Stimulated activated naive B cell treated with anti-CD40 and anti-IgM and Interleukin-4, amounts not matched to agents 10 μg/mL and 1 μg/mL and 100 μg/mL, for 72 hours (primary cell): ENCODE results near the gene DBNDD1.

ENCODE experiments used
- ATAC-seq, 2 donors: fragments of 150-1000 bp; cut with Tn5 transposase; replicated peaks; 2 replicates each; pipeline ENCODE4 v1.10.0; 2021; ENCODE audit warnings: moderate library complexity in 1 of 2
- DNase-seq: peaks from one replicate; pipeline ENCODE4 v3.0.0; 2021
- H3K27ac Mint-ChIP-seq: one replicate; pipeline ENCODE4 v1.8.0; 2022; ENCODE audit warnings: mild to moderate bottlenecking, mixed read lengths
- H3K27me3 Mint-ChIP-seq, 2 donors: one replicate each; pipeline ENCODE4 v1.8.0; 2022; ENCODE audit warnings: mixed read lengths in 2 of 2
- H3K36me3 Mint-ChIP-seq, 2 donors: one replicate each; pipeline ENCODE4 v1.8.0; 2022; ENCODE audit warnings: mixed read lengths in 2 of 2, mild to moderate bottlenecking in 1 of 2
- H3K4me1 Mint-ChIP-seq, 2 donors: one replicate each; pipeline ENCODE4 v1.8.0; 2022; ENCODE audit warnings: mixed read lengths in 2 of 2, mild to moderate bottlenecking in 1 of 2
- H3K4me3 Mint-ChIP-seq, 2 donors: one replicate each; pipeline ENCODE4 v1.8.0; 2022; ENCODE audit warnings: mild to moderate bottlenecking in 2 of 2, mixed read lengths in 2 of 2, moderate library complexity in 1 of 2
- H3K9me3 Mint-ChIP-seq, 2 donors: one replicate each; pipeline ENCODE4 v1.8.0; 2022; ENCODE audit warnings: mixed read lengths in 2 of 2, mild to moderate bottlenecking in 1 of 2

DBNDD1 gene

GRCh38 chr16:90046122-90046970 lies 27.1 kb upstream of the DBNDD1 start:
- H3K4me1 Mint-ChIP-seq, result peaks cover 7 to 10% of the 10 kb centered on the region in 2 donors
- peak overlapping the region; percentile 53 for H3K27ac Mint-ChIP-seq
- H3K27me3 Mint-ChIP-seq, result peaks cover 21 to 39% of the 10 kb centered on the region in 2 donors
- ATAC-seq (peak in 1 of 2 donors; percentile 30), DNase-seq (no peak)
- peaks cover 0 to 16% of the 10 kb centered on the region in 2 donors for H3K36me3 Mint-ChIP-seq
- H3K4me3 Mint-ChIP-seq, result peak overlapping the region; percentile 17 to 50
- no peaks in the 10 kb centered on the region for H3K9me3 Mint-ChIP-seq

- no peak for ATAC-seq
- Mint-ChIP-seq H3K36me3 (peaks cover 2 to 27% of the 10 kb centered on the region in 2 donors), H3K27me3 (peaks cover 21 to 38% of the 10 kb centered on the region in 2 donors), H3K4me3 (no peak overlapping the region), H3K9me3 (no peaks in the 10 kb centered on the region), H3K4me1 (peaks cover 7 to 10% of the 10 kb centered on the region in 2 donors), H3K27ac (no peak overlapping the region)
- no peak for DNase-seq
Measured at GRCh38 chr16:90044111-90044551, 24.9 kb upstream of the DBNDD1 start.

DNA sequence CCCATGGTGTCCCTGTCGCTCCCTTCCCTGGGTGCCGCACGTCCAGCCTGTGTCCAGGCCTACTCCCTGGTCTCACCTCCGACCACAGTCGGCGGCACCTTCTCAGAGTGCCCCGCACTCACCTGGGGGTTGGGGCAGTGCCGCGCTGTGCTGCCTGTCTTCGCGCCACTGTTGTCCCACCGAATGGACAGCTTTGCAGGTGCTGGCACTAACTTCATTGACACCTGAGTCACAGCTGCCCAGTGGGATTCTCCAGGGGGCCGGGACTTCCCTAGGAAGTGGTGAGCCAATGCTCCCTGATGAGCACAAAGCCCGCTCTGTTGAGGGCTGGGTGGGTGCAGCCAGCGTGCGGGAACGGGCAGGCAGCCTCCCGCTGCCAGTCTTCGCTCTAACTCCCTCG lies 24.3 kb upstream of the DBNDD1 start:
- Mint-ChIP-seq H3K4me1 (peaks cover 7 to 10% of the 10 kb centered on the region in 2 donors), H3K4me3 (no peak overlapping the region), H3K36me3 (peaks cover 2 to 33% of the 10 kb centered on the region in 2 donors), H3K9me3 (no peaks in the 10 kb centered on the region), H3K27ac (no peak overlapping the region), H3K27me3 (peaks cover 21 to 32% of the 10 kb centered on the region in 2 donors)
- no peak for DNase-seq
- no peak for ATAC-seq

- Mint-ChIP-seq H3K9me3 (no peaks in the 10 kb centered on the region), H3K4me3 (no peak overlapping the region), H3K27me3 (peaks cover 21 to 27% of the 10 kb centered on the region in 2 donors), H3K27ac (no peak overlapping the region), H3K4me1 (peaks cover 7 to 10% of the 10 kb centered on the region in 2 donors), H3K36me3 (peaks cover 2 to 34% of the 10 kb centered on the region in 2 donors)
- ATAC-seq (no peak), DNase-seq (no peak)
Measured at GRCh38 chr16:90042946-90043514, 23.8 kb upstream of the DBNDD1 start.

GRCh38 chr16:90041896-90042473 lies 22.7 kb upstream of the DBNDD1 start:
- Mint-ChIP-seq H3K4me1 (peaks cover 6 to 9% of the 10 kb centered on the region in 2 donors), H3K27ac (no peak overlapping the region), H3K36me3 (peaks cover 3 to 38% of the 10 kb centered on the region in 2 donors), H3K9me3 (no peaks in the 10 kb centered on the region), H3K4me3 (no peak overlapping the region), H3K27me3 (peaks cover 21 to 26% of the 10 kb centered on the region in 2 donors)
- ATAC-seq (no peak), DNase-seq (no peak)

- Mint-ChIP-seq H3K9me3 (no peaks in the 10 kb centered on the region), H3K27ac (no peak overlapping the region), H3K4me1 (no peaks in the 10 kb centered on the region), H3K36me3 (peaks cover 8 to 49% of the 10 kb centered on the region in 2 donors), H3K4me3 (no peak overlapping the region), H3K27me3 (peaks cover 8 to 10% of the 10 kb centered on the region in 2 donors)
- ATAC-seq (no peak), DNase-seq (no peak)
Measured at GRCh38 chr16:90040152-90041023, 21.1 kb upstream of the DBNDD1 start.

DNA sequence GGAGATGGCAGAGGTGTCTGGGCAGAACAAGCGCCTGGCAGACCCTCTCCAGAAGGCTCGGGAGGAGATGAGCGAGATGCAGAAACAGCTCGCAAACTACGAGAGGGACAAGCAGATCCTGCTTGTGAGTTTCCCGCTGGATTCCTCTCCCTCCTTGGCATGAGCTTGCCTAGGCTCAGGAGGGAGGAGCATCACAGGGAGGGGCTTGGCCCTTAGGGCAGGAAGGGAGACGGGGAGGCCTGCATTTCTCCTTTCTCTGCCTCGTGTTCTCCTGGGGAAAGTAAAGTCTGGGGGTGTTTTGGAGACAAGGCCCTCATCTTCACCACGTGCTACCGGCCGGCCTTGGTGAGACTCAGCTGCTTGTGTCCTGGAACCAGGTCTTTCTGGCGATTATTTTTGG lies 18.0 kb upstream of the DBNDD1 start:
- peaks cover 0 to 3% of the 10 kb centered on the region in 2 donors for H3K9me3 Mint-ChIP-seq
- H3K36me3 Mint-ChIP-seq, result peaks cover 22 to 51% of the 10 kb centered on the region in 2 donors
- H3K27me3 Mint-ChIP-seq, result peaks cover 1 to 2% of the 10 kb centered on the region in 2 donors
- no peak overlapping the region for H3K4me3 Mint-ChIP-seq
- no peak overlapping the region for H3K27ac Mint-ChIP-seq
- H3K4me1 Mint-ChIP-seq, result peaks cover 4% of the 10 kb centered on the region in 2 donors
- DNase-seq, result no peak
- no peak for ATAC-seq

- no peak overlapping the region for H3K27ac Mint-ChIP-seq
- peaks cover 33 to 61% of the 10 kb centered on the region in 2 donors for H3K36me3 Mint-ChIP-seq
- ATAC-seq, result no peak
- H3K27me3 Mint-ChIP-seq, result peaks cover 10 to 13% of the 10 kb centered on the region in 2 donors
- peaks cover 6 to 11% of the 10 kb centered on the region in 2 donors for H3K9me3 Mint-ChIP-seq
- H3K4me3 Mint-ChIP-seq, result no peak overlapping the region
- peaks cover 9 to 12% of the 10 kb centered on the region in 2 donors for H3K4me1 Mint-ChIP-seq
- DNase-seq, result no peak
Measured at GRCh38 chr16:90035902-90036301, 16.6 kb upstream of the DBNDD1 start.

DNA sequence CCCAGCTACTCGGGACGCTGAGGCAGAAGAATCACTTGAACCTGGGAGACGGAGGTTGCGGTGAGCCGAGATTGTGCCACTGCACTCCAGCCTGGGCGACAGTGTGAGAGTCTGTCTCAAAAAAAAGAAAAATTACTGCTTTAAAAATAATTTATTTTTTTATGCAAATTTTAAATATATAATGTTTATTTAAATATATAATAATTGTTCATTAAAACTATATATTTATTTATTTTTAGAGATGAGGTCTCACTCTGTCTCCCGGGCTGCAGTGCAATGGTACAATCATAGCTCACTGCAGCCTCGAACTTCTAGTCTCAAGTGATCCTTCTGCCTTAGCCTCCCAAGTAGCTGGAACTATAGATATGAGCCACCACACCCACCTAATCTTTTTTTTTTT lies 15.2 kb upstream of the DBNDD1 start:
- peaks cover 31 to 51% of the 10 kb centered on the region in 2 donors for H3K36me3 Mint-ChIP-seq
- peaks cover 6 to 11% of the 10 kb centered on the region in 2 donors for H3K9me3 Mint-ChIP-seq
- no peak overlapping the region for H3K4me3 Mint-ChIP-seq
- H3K27me3 Mint-ChIP-seq, result peaks cover 10 to 13% of the 10 kb centered on the region in 2 donors
- no peak overlapping the region for H3K27ac Mint-ChIP-seq
- peaks cover 9 to 12% of the 10 kb centered on the region in 2 donors for H3K4me1 Mint-ChIP-seq
- ATAC-seq (no peak), DNase-seq (no peak)

- H3K9me3 Mint-ChIP-seq, result peaks cover 6 to 11% of the 10 kb centered on the region in 2 donors
- peaks cover 10 to 13% of the 10 kb centered on the region in 2 donors for H3K27me3 Mint-ChIP-seq
- H3K4me3 Mint-ChIP-seq, result no peak overlapping the region
- peaks cover 31 to 44% of the 10 kb centered on the region in 2 donors for H3K36me3 Mint-ChIP-seq
- DNase-seq (no peak), ATAC-seq (no peak)
- H3K27ac Mint-ChIP-seq, result no peak overlapping the region
- H3K4me1 Mint-ChIP-seq, result peaks cover 9 to 12% of the 10 kb centered on the region in 2 donors
Measured at GRCh38 chr16:90033387-90033786, 14.1 kb upstream of the DBNDD1 start.

GRCh38 chr16:90032674-90033331 lies 13.5 kb upstream of the DBNDD1 start:
- peaks cover 9 to 12% of the 10 kb centered on the region in 2 donors for H3K4me1 Mint-ChIP-seq
- peak overlapping the region; percentile 57 to 82 for H3K4me3 Mint-ChIP-seq
- H3K9me3 Mint-ChIP-seq, result peaks cover 6 to 11% of the 10 kb centered on the region in 2 donors
- ATAC-seq, result peak in 1 of 2 donors; percentile 27
- no peak for DNase-seq
- peak overlapping the region; percentile 97 for H3K27ac Mint-ChIP-seq
- peaks cover 31 to 44% of the 10 kb centered on the region in 2 donors for H3K36me3 Mint-ChIP-seq
- peaks cover 10 to 13% of the 10 kb centered on the region in 2 donors for H3K27me3 Mint-ChIP-seq

GRCh38 chr16:90031931-90032673 lies 12.8 kb upstream of the DBNDD1 start:
- DNase-seq (no peak), ATAC-seq (no peak)
- Mint-ChIP-seq H3K36me3 (peaks cover 31 to 41% of the 10 kb centered on the region in 2 donors), H3K27me3 (peaks cover 10 to 13% of the 10 kb centered on the region in 2 donors), H3K4me1 (peaks cover 9 to 12% of the 10 kb centered on the region in 2 donors), H3K27ac (peak overlapping the region; percentile 97), H3K9me3 (peaks cover 6 to 11% of the 10 kb centered on the region in 2 donors), H3K4me3 (peak overlapping the region; percentile 57 to 82)
